Skeletal muscle tissue (tissue), 4 donors: Measurements from ENCODE around the gene PRSS56. TPM values are rescaled to one million over a fixed set of nuclear protein-coding genes. Genes with fewer than 3 reads are reported as not detected.

Source experiments
- H3K27ac ChIP-seq: one replicate; pipeline ENCODE4 v1.7.0; 2013; ENCODE audit warnings: mild to moderate bottlenecking, low read depth, low read length, inconsistent platforms
- H3K27me3 ChIP-seq, 3 donors: one replicate each; pipeline ENCODE4 v1.7.0; 2013; ENCODE audit warnings: low read length in 3 of 3; ENCODE audit not compliant: control insufficient read depth in 3 of 3, insufficient read depth in 3 of 3
- H3K36me3 ChIP-seq, 3 donors: one replicate each; pipeline ENCODE4 v1.7.0; 2013; ENCODE audit warnings: low read length in 3 of 3; ENCODE audit not compliant: control insufficient read depth in 3 of 3, insufficient read depth in 3 of 3
- H3K4me1 ChIP-seq, 3 donors: one replicate each; pipeline ENCODE4 v1.7.0; 2013; ENCODE audit warnings: low read length in 3 of 3, mild to moderate bottlenecking in 3 of 3; ENCODE audit not compliant: control insufficient read depth in 3 of 3, insufficient read depth in 3 of 3
- H3K4me3 ChIP-seq, 3 donors: one replicate each; pipeline ENCODE4 v1.7.0; 2013; ENCODE audit warnings: low read length in 3 of 3
- H3K9ac ChIP-seq, 3 donors: one replicate each; pipeline ENCODE4 v1.7.0; 2013; ENCODE audit warnings: low read length in 3 of 3, mild to moderate bottlenecking in 3 of 3, moderate library complexity in 2 of 3, low read depth in 1 of 3
- H3K9me3 ChIP-seq, 3 donors: one replicate each; pipeline ENCODE4 v1.7.0; 2013; ENCODE audit warnings: low read length in 3 of 3; ENCODE audit not compliant: control insufficient read depth in 3 of 3
- total RNA-seq: library from RNA; depleted of rRNA; stranded (reverse); fragments of >200 nt; gene quantifications from one replicate; pipeline ENCODE4 v1.2.3, GENCODE V29; 2014
- donor health status: Osteomylitis.

PRSS56 gene
- total RNA-seq, 1 donor from 2014 or later, result 1.0 TPM

- no peaks in the 10 kb centered on the region for H3K36me3 ChIP-seq
- peaks cover 34 to 50% (median 43%) of the 10 kb centered on the region in 3 donors for H3K4me1 ChIP-seq
- H3K9me3 ChIP-seq, result no peaks in the 10 kb centered on the region
- H3K27me3 ChIP-seq, result peaks cover 0 to 5% (median 3%) of the 10 kb centered on the region in 3 donors
- peak overlapping the region in 1 of 3 donors; percentile 55 for H3K9ac ChIP-seq
- H3K4me3 ChIP-seq, result peak overlapping the region in 1 of 3 donors; percentile 19
- no peak overlapping the region for H3K27ac ChIP-seq
Observed at GRCh38 chr2:232515639-232516038, 4.5 kb upstream of the PRSS56 start.

GRCh38 chr2:232516551-232516950 is 3.6 kb upstream of the PRSS56 start:
- H3K36me3 ChIP-seq, result no peaks in the 10 kb centered on the region
- no peak overlapping the region for H3K9ac ChIP-seq
- no peak overlapping the region for H3K4me3 ChIP-seq
- no peaks in the 10 kb centered on the region for H3K9me3 ChIP-seq
- H3K27ac ChIP-seq, result no peak overlapping the region
- H3K4me1 ChIP-seq, result peaks cover 30 to 48% (median 42%) of the 10 kb centered on the region in 3 donors
- H3K27me3 ChIP-seq, result peaks cover 0 to 5% (median 5%) of the 10 kb centered on the region in 3 donors

DNA sequence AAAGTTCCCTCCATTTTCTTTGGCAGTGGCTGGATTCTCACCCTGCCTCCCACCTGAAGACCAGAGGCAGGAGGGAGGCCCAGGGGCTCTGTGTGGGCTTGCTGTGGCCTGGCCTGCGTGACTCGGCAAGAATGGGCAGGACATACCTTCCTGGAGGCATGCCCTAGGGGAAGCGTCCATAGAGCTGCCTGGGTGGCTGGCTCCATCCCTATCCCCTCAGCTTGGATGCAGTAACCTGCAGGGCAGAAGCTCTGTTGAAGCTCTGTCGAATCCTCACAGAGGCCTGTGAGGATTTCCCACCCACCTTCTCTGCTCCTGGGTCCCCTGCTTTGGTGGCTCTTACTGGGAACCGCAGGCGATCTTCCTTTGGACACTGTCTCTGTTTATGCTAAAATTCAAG is 1.3 kb upstream of the PRSS56 start:
- Histone ChIP-seq H3K9me3 (no peaks in the 10 kb centered on the region), H3K4me1 (peaks cover 23 to 43% (median 37%) of the 10 kb centered on the region in 3 donors), H3K27ac (no peak overlapping the region), H3K36me3 (no peaks in the 10 kb centered on the region), H3K27me3 (peaks cover 8 to 17% (median 12%) of the 10 kb centered on the region in 3 donors), H3K9ac (no peak overlapping the region), H3K4me3 (no peak overlapping the region)

GRCh38 chr2:232520489-232520888 is 301 bp downstream of the PRSS56 start:
- Histone ChIP-seq H3K27ac (no peak overlapping the region), H3K4me1 (peaks cover 21 to 41% (median 39%) of the 10 kb centered on the region in 3 donors), H3K9ac (no peak overlapping the region), H3K27me3 (peaks cover 8 to 27% (median 12%) of the 10 kb centered on the region in 3 donors), H3K4me3 (no peak overlapping the region), H3K36me3 (no peaks in the 10 kb centered on the region), H3K9me3 (no peaks in the 10 kb centered on the region)

- H3K27me3 ChIP-seq, result peaks cover 8 to 27% (median 12%) of the 10 kb centered on the region in 3 donors
Observed at GRCh38 chr2:232521098-232521497, 910 bp downstream of the PRSS56 start.

GRCh38 chr2:232521959-232522622 is 1.9 kb downstream of the PRSS56 start:
- no peak overlapping the region for H3K27ac ChIP-seq
- peak overlapping the region in 2 of 3 donors; percentile 61 to 64 for H3K4me3 ChIP-seq
- H3K36me3 ChIP-seq, result no peaks in the 10 kb centered on the region
- H3K9me3 ChIP-seq, result no peaks in the 10 kb centered on the region
- H3K9ac ChIP-seq, result peak overlapping the region; percentile 33 to 79 (median 50)
- H3K4me1 ChIP-seq, result peaks cover 30 to 43% (median 38%) of the 10 kb centered on the region in 3 donors
- peaks cover 10 to 27% (median 12%) of the 10 kb centered on the region in 3 donors for H3K27me3 ChIP-seq

More at GRCh38 chr2:232521098-232521497, 910 bp downstream of the PRSS56 start:
- H3K4me3 ChIP-seq, result no peak overlapping the region
- H3K27ac ChIP-seq, result no peak overlapping the region
- H3K36me3 ChIP-seq, result no peaks in the 10 kb centered on the region
- no peak overlapping the region for H3K9ac ChIP-seq
- peaks cover 22 to 38% (median 34%) of the 10 kb centered on the region in 3 donors for H3K4me1 ChIP-seq
- H3K9me3 ChIP-seq, result no peaks in the 10 kb centered on the region

- Histone ChIP-seq H3K9ac (peak overlapping the region; percentile 75 to 88 (median 86)), H3K4me3 (peak overlapping the region; percentile 63 to 69 (median 66)), H3K27me3 (peaks cover 10 to 27% (median 10%) of the 10 kb centered on the region in 3 donors), H3K4me1 (peaks cover 35 to 49% (median 43%) of the 10 kb centered on the region in 3 donors), H3K27ac (peak overlapping the region; percentile 83), H3K9me3 (no peaks in the 10 kb centered on the region), H3K36me3 (no peaks in the 10 kb centered on the region)
Observed at GRCh38 chr2:232522623-232523401, 2.6 kb downstream of the PRSS56 start.

DNA sequence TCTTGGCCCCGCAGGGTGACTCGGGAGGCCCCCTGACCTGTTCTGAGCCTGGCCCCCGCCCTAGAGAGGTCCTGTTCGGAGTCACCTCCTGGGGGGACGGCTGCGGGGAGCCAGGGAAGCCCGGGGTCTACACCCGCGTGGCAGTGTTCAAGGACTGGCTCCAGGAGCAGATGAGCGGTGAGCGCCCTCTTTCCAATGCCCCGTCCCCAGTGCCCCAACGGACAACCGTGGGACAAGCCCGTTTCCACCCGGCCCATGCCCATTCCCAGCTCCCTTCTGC is 3.2 kb downstream of the PRSS56 start:
- H3K4me3 ChIP-seq, result peak overlapping the region; percentile 63 to 69 (median 66)
- peak overlapping the region; percentile 83 for H3K27ac ChIP-seq
- H3K9ac ChIP-seq, result peak overlapping the region; percentile 75 to 88 (median 86)
- H3K9me3 ChIP-seq, result no peaks in the 10 kb centered on the region
- peaks cover 10 to 27% (median 10%) of the 10 kb centered on the region in 3 donors for H3K27me3 ChIP-seq
- peaks cover 40 to 54% (median 48%) of the 10 kb centered on the region in 3 donors for H3K4me1 ChIP-seq
- no peaks in the 10 kb centered on the region for H3K36me3 ChIP-seq

GRCh38 chr2:232523682-232524597 is 3.8 kb downstream of the PRSS56 start:
- H3K4me1 ChIP-seq, result peaks cover 46 to 60% (median 54%) of the 10 kb centered on the region in 3 donors
- H3K27ac ChIP-seq, result peak overlapping the region; percentile 83

More at GRCh38 chr2:232523682-232524597, 3.8 kb downstream of the PRSS56 start:
- Histone ChIP-seq H3K4me3 (peak overlapping the region; percentile 63 to 69 (median 66)), H3K27me3 (peaks cover 10 to 27% (median 10%) of the 10 kb centered on the region in 3 donors), H3K9me3 (no peaks in the 10 kb centered on the region), H3K9ac (peak overlapping the region; percentile 75 to 88 (median 86)), H3K36me3 (no peaks in the 10 kb centered on the region)
